ENCODE results near the gene NDUFA12.
A peak's percentile ranks its signal among the peaks of the same experiment; 100 is the strongest.
"Not testable (repeated sequence)": the region's sequence is repeated elsewhere in the genome, so short reads cannot be mapped to it uniquely, and the experiment has no call there.

Gene NDUFA12

GRCh38 chr12:95003213-95003920 lies at the start of gene NDUFA12:
Gene NDUFA12, minus strand, starts transcription at chr12:95003697. Its CDS starts 17 bp downstream, at chr12:95003680.
- peak; percentile 97 for DNase-seq (ENCODE audit: low spot score)

- DNase-seq (ENCODE audit: low spot score), result no peak
These were observed 47.7 kb upstream of the NDUFA12 start for GRCh38 chr12:95051241-95051640.

GRCh38 chr12:95037906-95038305 lies 34.4 kb upstream of the NDUFA12 start:
- no peak for DNase-seq (ENCODE audit: low spot score)

GRCh38 chr12:95034750-95035149 lies 31.3 kb upstream of the NDUFA12 start:
- DNase-seq (ENCODE audit: low spot score), result no peak

GRCh38 chr12:95022477-95022876 lies 19.0 kb upstream of the NDUFA12 start:
- DNase-seq (ENCODE audit: low spot score), result no peak

- DNase-seq (ENCODE audit: low spot score), result no peak
These were observed 14.0 kb upstream of the NDUFA12 start for GRCh38 chr12:95017482-95017881.

- DNase-seq (ENCODE audit: low spot score), result no peak
These were observed 12.6 kb upstream of the NDUFA12 start for GRCh38 chr12:95016120-95016519.

- no peak for DNase-seq (ENCODE audit: low spot score)
These were observed 11.1 kb upstream of the NDUFA12 start for GRCh38 chr12:95014554-95014953.

- no peak for DNase-seq (ENCODE audit: low spot score)
These were observed 2.7 kb upstream of the NDUFA12 start for GRCh38 chr12:95006206-95006605.

- DNase-seq (ENCODE audit: low spot score), result no peak
These were observed 1.1 kb upstream of the NDUFA12 start for GRCh38 chr12:95004610-95005009.

GRCh38 chr12:95003921-95004272 lies 400 bp upstream of the NDUFA12 start:
- DNase-seq (ENCODE audit: low spot score), result no peak

GRCh38 chr12:95002754-95003153 lies 743 bp downstream of the NDUFA12 start:
- no peak for DNase-seq (ENCODE audit: low spot score)

GRCh38 chr12:94998326-94998725 lies 5.2 kb downstream of the NDUFA12 start:
- DNase-seq (ENCODE audit: low spot score), result no peak

GRCh38 chr12:94997726-94998125 lies 5.8 kb downstream of the NDUFA12 start:
- DNase-seq (ENCODE audit: low spot score), result no peak

GRCh38 chr12:94997061-94997460 lies 6.4 kb downstream of the NDUFA12 start:
- DNase-seq (ENCODE audit: low spot score), result no peak

GRCh38 chr12:94994312-94994711 lies 9.2 kb downstream of the NDUFA12 start:
- no peak for DNase-seq (ENCODE audit: low spot score)

GRCh38 chr12:94993855-94994254 lies 9.6 kb downstream of the NDUFA12 start:
- not testable (repeated sequence) for DNase-seq (ENCODE audit: low spot score)

GRCh38 chr12:94990222-94990621 lies 13.3 kb downstream of the NDUFA12 start:
- DNase-seq (ENCODE audit: low spot score), result no peak

- no peak for DNase-seq (ENCODE audit: low spot score)
These were observed 15.0 kb downstream of the NDUFA12 start for GRCh38 chr12:94988471-94988870.

GRCh38 chr12:94987801-94988200 lies 15.7 kb downstream of the NDUFA12 start:
- no peak for DNase-seq (ENCODE audit: low spot score)

- no peak for DNase-seq (ENCODE audit: low spot score)
These were observed 16.3 kb downstream of the NDUFA12 start for GRCh38 chr12:94987076-94987669.

- DNase-seq (ENCODE audit: low spot score), result not testable (repeated sequence)
These were observed 18.4 kb downstream of the NDUFA12 start for GRCh38 chr12:94985099-94985498.

GRCh38 chr12:94983321-94983720 lies 20.2 kb downstream of the NDUFA12 start:
- DNase-seq (ENCODE audit: low spot score), result no peak

GRCh38 chr12:94982456-94982855 lies 21.0 kb downstream of the NDUFA12 start:
- no peak for DNase-seq (ENCODE audit: low spot score)
